B cell (primary cell): Measurements from ENCODE around the gene PHB1. TPM values are rescaled to one million over a fixed set of nuclear protein-coding genes. Genes with fewer than 3 reads are reported as not detected.

ENCODE experiments used
- ATAC-seq: fragments of 200-7000 bp; cut with Tn5 transposase; one replicate; pipeline ENCODE4 v1.10.0; 2021; ENCODE audit warnings: low read depth, mild to moderate bottlenecking, moderate number of reproducible peaks, moderate library complexity
- CTCF ChIA-PET: fragments of 350-600 bp; sonication (Branson Sonifier 250); formaldehyde crosslinking; loops from one replicate; lab custom pipeline; 2021; ENCODE audit warnings: antibody characterized with exemption, inconsistent platforms; lab: Charles Lee
- POLR2A ChIA-PET: fragments of 350-600 bp; sonication (Branson Sonifier 250); formaldehyde crosslinking; loops from one replicate; lab custom pipeline; 2021; ENCODE audit warnings: antibody characterized with exemption; lab: Charles Lee
- DNase-seq: peaks from one replicate; pipeline ENCODE4 v3.0.0; 2013
- H2AFZ ChIP-seq: 2 replicates; pipeline ENCODE4 v1.6.1; 2012; ENCODE audit warnings: mild to moderate bottlenecking, low read depth, low read length; ENCODE audit not compliant: insufficient read depth, poor library complexity, severe bottlenecking
- H3K27ac ChIP-seq, 2 donors: 1 replicate in 1 of 2; 2 replicates in 1 of 2; pipeline ENCODE4 v1.5.1; 2012 to 2013; ENCODE audit warnings: low read length in 2 of 2, mild to moderate bottlenecking in 2 of 2, moderate library complexity in 1 of 2
- H3K27me3 ChIP-seq, 4 experiments: fragments of 200-600 bp in 1 of 4; sonication (generic) in 1 of 4; replicated peaks in 1 of 4; 1 replicate in 2 of 4; 2 replicates in 2 of 4; pipeline versions ENCODE4 v1.6.1 to v1.7.0; 2013 to 2016; ENCODE audit warnings: low read length in 3 of 4, mild to moderate bottlenecking in 2 of 4, mixed read lengths in 1 of 4, moderate library complexity in 1 of 4; ENCODE audit not compliant: insufficient read depth in 4 of 4, control insufficient read depth in 3 of 4; ENCODE audit errors: control extremely low read depth in 1 of 4
- H3K36me3 ChIP-seq, 2 experiments: replicated peaks in 1 of 2; 1 replicate in 1 of 2; 2 replicates in 1 of 2; pipeline versions ENCODE4 v1.6.1 to v1.7.1; 2013; ENCODE audit warnings: low read length in 1 of 2; ENCODE audit not compliant: insufficient read depth in 2 of 2, control insufficient read depth in 1 of 2; ENCODE audit errors: control extremely low read depth in 1 of 2, extremely low read depth in 1 of 2
- H3K4me1 ChIP-seq, 2 donors: fragments of 200-600 bp in 1 of 2; sonication (generic) in 1 of 2; 1 replicate in 1 of 2; 2 replicates in 1 of 2; pipeline versions ENCODE4 v1.5.1 to v1.6.1; 2013 to 2017; ENCODE audit warnings: low read length in 2 of 2; ENCODE audit not compliant: control insufficient read depth in 2 of 2, insufficient read depth in 2 of 2
- H3K4me2 ChIP-seq: replicated peaks from 2 replicates; pipeline ENCODE3; 2012; ENCODE audit warnings: mild to moderate bottlenecking, low read depth, low read length; ENCODE audit not compliant: poor library complexity, severe bottlenecking
- H3K4me3 ChIP-seq, 5 experiments: fragments of 200-600 bp in 1 of 5; sonication (generic) in 1 of 5; 1 replicate in 3 of 5; 2 replicates in 2 of 5; pipeline versions ENCODE4 v1.5.1 to v1.7.0; 2011 to 2016; ENCODE audit warnings: low read length in 4 of 5, mild to moderate bottlenecking in 4 of 5, low read depth in 2 of 5, control low read depth in 1 of 5, moderate library complexity in 1 of 5; ENCODE audit not compliant: insufficient read depth in 1 of 5; ENCODE audit errors: control extremely low read depth in 1 of 5, extremely low read depth in 1 of 5
- H3K79me2 ChIP-seq: fragments of 200-600 bp; sonication (generic); one replicate; pipeline ENCODE4 v1.6.0; 2016; ENCODE audit warnings: low read length; ENCODE audit not compliant: control insufficient read depth, insufficient read depth
- H3K9ac ChIP-seq: fragments of 200-600 bp; sonication (generic); 2 replicates; pipeline ENCODE4 v1.6.1; 2017; ENCODE audit warnings: mild to moderate bottlenecking, low read length, moderate library complexity
- H3K9me3 ChIP-seq, 3 donors: one replicate each; pipeline versions ENCODE4 v1.6.1 to v1.7.1; 2013; ENCODE audit warnings: low read length in 2 of 3; ENCODE audit not compliant: control insufficient read depth in 2 of 3, insufficient read depth in 1 of 3; ENCODE audit errors: control extremely low read depth in 1 of 3
- H4K20me1 ChIP-seq: 2 replicates; pipeline ENCODE4 v1.6.0; 2012; ENCODE audit warnings: mild to moderate bottlenecking, low read length; ENCODE audit not compliant: insufficient read depth, control insufficient read depth, poor library complexity, severe bottlenecking
- H3K27ac Mint-ChIP-seq: one replicate; pipeline ENCODE4 v1.8.0; 2021; ENCODE audit warnings: mixed read lengths
- H3K27me3 Mint-ChIP-seq: one replicate; pipeline ENCODE4 v1.8.0; 2021; ENCODE audit warnings: mixed read lengths
- H3K4me1 Mint-ChIP-seq: one replicate; pipeline ENCODE4 v1.8.0; 2021; ENCODE audit warnings: mixed read lengths
- H3K4me3 Mint-ChIP-seq: one replicate; pipeline ENCODE4 v1.8.0; 2021; ENCODE audit warnings: mixed read lengths
- H3K9me3 Mint-ChIP-seq: one replicate; pipeline ENCODE4 v1.8.0; 2022; ENCODE audit warnings: mixed read lengths; ENCODE audit not compliant: insufficient read depth
- EZH2 ChIP-seq: IDR thresholded peaks from 2 replicates; pipeline ENCODE4 v1.6.1; 2012; ENCODE audit warnings: borderline replicate concordance, low read depth, mild to moderate bottlenecking, moderate library complexity, low read length; ENCODE audit not compliant: insufficient read depth, poor library complexity, severe bottlenecking
- WGBS: methylation state at CpG from one replicate; pipeline ENCODE4 v1.1.5; 2013; ENCODE audit warnings: missing lambda C conversion rate; ENCODE audit not compliant: insufficient coverage; 5-methylcytosine and 5-hydroxymethylcytosine counted together
- intact Hi-C: fragments of 100-400 bp; cut with micrococcal nuclease; formaldehyde crosslinking; loops from one replicate; pipeline ENCODE4 v1.10.0; 2022
- polyA plus RNA-seq: library from polyadenylated mRNA; depleted of rRNA; stranded (reverse); fragments of >200 nt; gene quantifications from 2 replicates; pipeline ENCODE4 v1.2.3, GENCODE V29; 2012
- total RNA-seq, 2 donors: library from RNA; stranded (reverse); fragments of 120-200 nt in 1 of 2; gene quantifications; 1 replicate in 1 of 2; 2 replicates in 1 of 2; pipeline versions ENCODE4 v1.2.3 to v1.2.4, GENCODE V29; 2013 to 2022
- TF ChIP-seq, protein P1 (sequence below): fragments of 200-600 bp; IDR thresholded peaks from one replicate; pipeline ENCODE4 v1.8.0; 2022; ENCODE audit warnings: antibody characterized with exemption, mild to moderate bottlenecking

PHB1 gene
- total and polyA plus RNA-seq, 2 donors (not counting 1 experiment from before 2014, with no cell fraction given), result 45.5 to 72.3 TPM

DNA sequence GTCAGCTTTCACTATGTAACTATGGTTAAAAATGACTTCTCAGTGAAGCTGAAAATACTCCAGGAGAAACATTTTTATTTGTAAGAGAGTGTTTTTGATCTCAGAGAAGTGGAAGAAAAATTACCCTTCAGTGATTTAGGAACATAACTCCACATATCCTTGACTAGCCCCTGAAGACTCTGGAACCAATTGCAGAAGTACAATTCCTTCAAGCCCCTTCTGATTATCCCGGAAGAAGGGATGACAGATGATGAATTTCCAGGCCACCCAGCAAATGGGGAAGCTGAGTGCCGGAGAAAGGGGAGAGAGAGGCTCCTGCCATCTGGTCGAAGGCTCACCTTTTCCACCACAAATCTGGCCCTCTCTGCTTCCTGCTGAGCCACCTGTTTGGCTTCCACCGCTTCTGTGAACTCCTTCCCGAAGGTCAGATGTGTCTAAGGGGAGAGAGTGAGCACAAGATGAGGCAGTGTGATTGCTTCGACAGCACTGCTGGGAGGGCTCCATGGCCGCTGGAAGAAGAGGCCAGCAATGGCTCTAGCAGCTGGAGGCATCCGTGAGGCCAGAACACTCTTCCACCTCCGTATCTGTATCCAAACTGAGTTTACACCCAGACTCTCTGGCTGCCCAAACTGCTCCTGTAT, 8.1 kb downstream of the PHB1 start:
- Histone ChIP-seq H3K27ac (no peak overlapping the region), H3K27me3 (no peaks in the 10 kb centered on the region), H2AFZ (no peak overlapping the region), H3K4me2 (no peak overlapping the region), H3K4me1 (peaks cover 25 to 37% of the 10 kb centered on the region in 2 donors), H3K9ac (no peak overlapping the region), H4K20me1 (no peaks in the 10 kb centered on the region), H3K79me2 (no peaks in the 10 kb centered on the region), H3K9me3 (no peaks in the 10 kb centered on the region), H3K36me3 (peaks cover 16 to 59% of the 10 kb centered on the region in 2 experiments), H3K4me3 (no peak overlapping the region)
- Mint-ChIP-seq H3K9me3 (no peaks in the 10 kb centered on the region), H3K4me3 (no peak overlapping the region), H3K4me1 (peaks cover 30% of the 10 kb centered on the region), H3K27ac (no peak overlapping the region), H3K27me3 (no peaks in the 10 kb centered on the region)
- ATAC-seq, result no peak
- 85% methylated on average over 8 of the region's 9 CpGs for WGBS
- no peak for DNase-seq
- intact Hi-C loops, result no loop called here
- POLR2A ChIA-PET, result no interaction called here
- CTCF ChIA-PET, result interaction anchor here (1.3 to 8.6 kb wide), 7 partner anchors 8 to 156 kb away, joined by 3 to 152 read pairs (median 19); partner anchors contain the start of genes NGFR and PHB1
- TF ChIP-seq EZH2, result no peak
- TF ChIP-seq, protein P1, sequence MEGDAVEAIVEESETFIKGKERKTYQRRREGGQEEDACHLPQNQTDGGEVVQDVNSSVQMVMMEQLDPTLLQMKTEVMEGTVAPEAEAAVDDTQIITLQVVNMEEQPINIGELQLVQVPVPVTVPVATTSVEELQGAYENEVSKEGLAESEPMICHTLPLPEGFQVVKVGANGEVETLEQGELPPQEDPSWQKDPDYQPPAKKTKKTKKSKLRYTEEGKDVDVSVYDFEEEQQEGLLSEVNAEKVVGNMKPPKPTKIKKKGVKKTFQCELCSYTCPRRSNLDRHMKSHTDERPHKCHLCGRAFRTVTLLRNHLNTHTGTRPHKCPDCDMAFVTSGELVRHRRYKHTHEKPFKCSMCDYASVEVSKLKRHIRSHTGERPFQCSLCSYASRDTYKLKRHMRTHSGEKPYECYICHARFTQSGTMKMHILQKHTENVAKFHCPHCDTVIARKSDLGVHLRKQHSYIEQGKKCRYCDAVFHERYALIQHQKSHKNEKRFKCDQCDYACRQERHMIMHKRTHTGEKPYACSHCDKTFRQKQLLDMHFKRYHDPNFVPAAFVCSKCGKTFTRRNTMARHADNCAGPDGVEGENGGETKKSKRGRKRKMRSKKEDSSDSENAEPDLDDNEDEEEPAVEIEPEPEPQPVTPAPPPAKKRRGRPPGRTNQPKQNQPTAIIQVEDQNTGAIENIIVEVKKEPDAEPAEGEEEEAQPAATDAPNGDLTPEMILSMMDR, result no peak

DNA sequence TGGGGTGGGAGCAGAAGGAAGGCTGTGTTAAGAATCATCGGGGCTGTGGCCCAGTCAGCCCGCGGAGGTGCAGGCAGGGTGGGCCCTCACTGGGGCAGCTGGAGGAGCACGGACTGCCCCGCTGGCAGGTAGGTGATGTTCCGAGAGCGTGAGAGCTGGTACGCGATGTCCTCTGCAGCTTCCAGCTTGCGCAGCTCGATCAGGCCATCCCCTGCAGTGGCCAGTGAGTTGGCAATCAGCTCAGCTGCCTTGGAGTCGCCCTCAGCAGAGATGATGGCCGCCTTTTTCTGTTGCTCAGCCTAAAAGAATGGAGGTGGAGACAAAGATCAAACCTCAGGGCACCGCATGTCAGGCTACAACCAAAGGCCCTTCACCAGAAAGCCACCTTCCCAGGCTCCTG, 9.8 kb downstream of the PHB1 start:
- DNase-seq, result no peak
- intact Hi-C loops, result no loop called here
- 98% methylated on average over 13 of the region's 14 CpGs for WGBS
- CTCF ChIA-PET, result interaction anchor here (2.2 kb wide), 1 partner anchor 152 kb away, joined by 13 read pairs; no protein-coding TSS in a partner anchor
- Mint-ChIP-seq H3K27me3 (no peaks in the 10 kb centered on the region), H3K4me1 (peaks cover 30% of the 10 kb centered on the region), H3K27ac (peak overlapping the region; percentile 90), H3K4me3 (no peak overlapping the region), H3K9me3 (no peaks in the 10 kb centered on the region)
- Histone ChIP-seq H2AFZ (no peak overlapping the region), H3K36me3 (peaks cover 10 to 46% of the 10 kb centered on the region in 2 experiments), H3K9me3 (no peaks in the 10 kb centered on the region), H3K27me3 (no peaks in the 10 kb centered on the region), H3K4me2 (no peak overlapping the region), H3K4me1 (peaks cover 25 to 37% of the 10 kb centered on the region in 2 donors), H4K20me1 (no peaks in the 10 kb centered on the region), H3K4me3 (no peak overlapping the region), H3K79me2 (no peaks in the 10 kb centered on the region), H3K9ac (no peak overlapping the region), H3K27ac (peak overlapping the region in 1 of 2 donors; percentile 72)
- ATAC-seq, result no peak
- TF ChIP-seq, protein P1, result no peak
- no peak for TF ChIP-seq EZH2
- POLR2A ChIA-PET, result no interaction called here
